GM18867 (cell line): ENCODE measurements around the gene ADIRF.
"Not testable (repeated sequence)": the region's sequence is repeated elsewhere in the genome, so short reads cannot be mapped to it uniquely, and the experiment has no call there.

Experiments used
- ATAC-seq: cut with Tn5 transposase; IDR thresholded peaks from one replicate; pipeline ENCODE4 v1.9.1; 2021; ENCODE audit warnings: mild to moderate bottlenecking, moderate library complexity; ENCODE audit not compliant: unreplicated experiment

ADIRF gene

DNA sequence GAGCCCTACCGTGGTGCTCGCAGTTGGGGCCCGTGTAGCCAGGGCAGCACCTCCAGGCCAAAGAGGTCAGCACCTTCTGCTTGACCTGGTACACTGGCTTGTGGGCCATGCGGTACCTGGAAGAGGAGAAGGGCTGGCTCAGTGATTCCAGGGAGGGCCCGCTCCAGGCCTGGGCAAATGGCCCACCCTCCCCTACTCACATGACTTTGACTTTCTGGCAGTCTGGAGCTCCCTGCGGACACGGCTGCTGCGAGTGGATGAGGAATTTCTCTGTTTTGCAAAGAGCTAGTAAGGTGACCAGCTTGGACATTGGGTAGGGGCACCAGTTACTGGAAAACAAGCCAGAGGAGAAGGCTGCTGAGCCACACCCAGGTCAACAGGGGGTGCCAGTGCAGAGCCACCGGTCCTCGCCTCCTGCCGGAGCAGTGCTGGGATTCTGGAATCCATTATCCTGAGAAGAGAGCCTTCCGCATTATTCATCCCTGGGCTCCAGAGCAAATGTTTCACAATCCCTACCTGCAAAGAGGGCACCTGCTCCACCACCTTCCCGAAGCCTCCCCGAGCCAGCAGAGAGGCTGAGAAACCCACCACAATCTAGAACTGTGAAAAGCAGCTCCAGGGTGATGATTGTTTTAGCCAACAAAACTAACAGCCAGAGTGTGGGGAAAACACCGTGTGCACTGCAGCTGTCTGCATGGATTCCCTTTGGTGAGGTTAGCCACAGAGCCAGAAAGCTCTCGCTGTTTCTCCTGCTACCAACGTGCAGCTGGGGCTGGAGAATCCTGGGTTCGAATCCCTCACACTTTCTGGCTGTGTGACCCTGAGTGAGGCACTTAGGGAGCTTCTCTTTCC is 22.7 kb upstream of the ADIRF start:
- no peak for ATAC-seq

- no peak for ATAC-seq
These were observed 21.8 kb upstream of the ADIRF start for GRCh38 chr10:86946213-86947155.

GRCh38 chr10:86947806-86948205 is 20.5 kb upstream of the ADIRF start:
- not testable (repeated sequence) for ATAC-seq

DNA sequence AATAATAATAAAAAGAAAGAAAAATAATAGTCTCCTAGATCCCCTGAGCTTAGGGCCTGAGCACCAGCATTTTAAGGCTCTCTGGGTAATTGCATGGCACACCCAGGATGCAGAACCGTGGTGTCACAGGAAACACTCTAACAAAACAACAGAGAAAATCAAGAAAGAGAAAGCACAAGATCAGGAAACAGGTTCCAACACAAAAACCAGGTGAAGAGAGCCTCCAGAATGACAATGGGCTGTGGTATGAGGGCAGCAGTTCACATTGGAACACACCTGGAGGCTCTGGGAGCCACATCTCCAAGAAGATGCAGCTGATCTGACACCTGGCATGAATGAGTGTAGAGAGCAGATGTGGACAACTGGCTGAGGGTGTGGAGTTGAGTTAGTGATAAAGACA is 17.9 kb upstream of the ADIRF start:
- no peak for ATAC-seq

- no peak for ATAC-seq
These were observed 17.0 kb upstream of the ADIRF start for GRCh38 chr10:86951184-86951761.

DNA sequence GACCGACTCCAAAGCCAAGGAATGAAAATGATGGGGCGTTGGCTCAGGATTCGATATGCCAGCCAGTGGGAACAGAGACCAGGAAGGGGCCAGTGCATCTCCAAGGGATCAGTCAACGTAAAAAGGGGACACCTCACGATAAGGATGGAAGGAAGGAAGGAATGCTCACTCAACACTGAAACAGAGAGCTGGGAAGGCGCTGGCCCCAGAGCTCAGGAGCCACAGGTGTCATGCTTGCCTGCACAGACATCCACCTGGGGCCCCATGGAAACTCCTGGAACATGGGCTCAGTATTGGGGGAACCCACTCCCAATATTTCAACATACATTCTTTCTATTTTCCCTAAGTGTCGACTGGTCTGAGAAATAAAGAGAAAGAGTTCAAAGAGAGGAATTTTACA is 16.2 kb upstream of the ADIRF start:
- ATAC-seq = no peak

- not testable (repeated sequence) for ATAC-seq
These were observed 15.6 kb upstream of the ADIRF start for GRCh38 chr10:86952697-86953096.

GRCh38 chr10:86953747-86954680 is 14.3 kb upstream of the ADIRF start:
- ATAC-seq = no peak

DNA sequence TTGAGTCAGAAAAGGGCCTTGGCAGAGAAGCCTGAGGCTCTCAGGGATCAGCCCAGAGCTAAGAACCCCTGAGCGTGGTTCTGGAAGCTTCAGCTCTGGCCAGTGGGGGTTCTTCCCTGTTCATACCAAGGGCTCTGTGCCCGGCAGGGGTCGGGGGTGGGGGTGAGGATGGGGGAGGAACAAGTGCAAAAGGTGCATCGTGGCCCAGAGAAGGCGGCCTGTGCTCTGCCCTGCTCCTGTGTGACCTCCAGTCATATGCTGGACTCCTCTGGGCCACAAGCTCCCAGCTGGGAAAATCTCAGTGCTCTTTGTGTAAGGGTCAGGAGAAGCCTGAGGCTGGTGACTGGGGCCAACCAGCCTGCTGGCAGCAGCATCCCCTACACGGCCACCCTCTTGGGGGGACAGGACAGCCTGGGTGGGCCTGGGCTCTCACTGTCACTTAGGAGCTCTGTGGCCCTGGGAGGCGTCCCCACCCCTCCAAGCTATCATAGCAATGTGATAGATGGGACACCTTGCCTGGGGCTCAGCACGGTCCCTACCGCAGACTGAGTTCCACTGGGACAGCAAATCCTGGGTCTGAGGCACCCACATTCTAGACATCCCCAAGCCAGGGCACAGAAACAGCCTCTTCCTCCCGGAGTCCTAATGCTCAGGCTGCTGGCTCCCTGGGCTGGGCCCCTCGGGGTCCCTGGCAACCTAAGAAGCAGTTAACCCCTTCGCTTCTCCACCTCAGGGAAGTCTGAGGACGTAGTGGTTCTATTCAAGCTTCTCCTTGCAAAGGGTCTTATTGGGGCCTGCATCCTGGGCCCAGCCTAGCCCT is 13.4 kb upstream of the ADIRF start:
- no peak for ATAC-seq

GRCh38 chr10:86955501-86956194 is 12.6 kb upstream of the ADIRF start:
- ATAC-seq = no peak

DNA sequence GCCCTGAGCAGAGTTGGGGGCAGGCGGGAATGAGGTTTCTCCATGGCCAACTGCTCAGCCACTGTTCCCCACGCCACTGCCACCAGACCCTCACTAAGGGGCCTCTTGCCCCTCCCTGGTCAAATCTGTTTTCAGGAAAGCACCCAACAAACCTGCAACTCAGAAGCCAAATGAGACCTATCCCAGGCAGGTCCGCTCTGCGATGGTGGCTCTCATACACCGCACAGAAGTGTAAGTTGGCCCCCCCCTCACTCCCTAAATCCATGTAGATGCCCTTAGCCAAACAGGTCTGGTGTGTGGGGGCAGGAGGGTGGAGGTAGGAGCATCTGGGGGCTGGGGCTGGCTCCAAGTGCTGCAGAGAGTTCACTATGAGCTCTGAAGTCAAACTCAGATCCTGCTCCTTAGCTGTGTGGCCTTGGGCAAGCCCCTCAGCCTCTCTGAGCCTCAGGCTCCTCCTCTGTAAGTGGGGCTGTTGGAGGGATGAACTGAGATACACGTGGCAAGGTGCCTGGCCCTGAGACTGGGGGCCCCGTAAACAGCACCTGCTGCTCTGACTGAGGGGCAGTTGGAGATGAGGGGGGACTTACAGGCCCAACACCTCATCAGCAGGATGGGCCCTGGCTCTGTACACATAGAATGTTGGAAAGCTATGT is 12.0 kb upstream of the ADIRF start:
- ATAC-seq = no peak

DNA sequence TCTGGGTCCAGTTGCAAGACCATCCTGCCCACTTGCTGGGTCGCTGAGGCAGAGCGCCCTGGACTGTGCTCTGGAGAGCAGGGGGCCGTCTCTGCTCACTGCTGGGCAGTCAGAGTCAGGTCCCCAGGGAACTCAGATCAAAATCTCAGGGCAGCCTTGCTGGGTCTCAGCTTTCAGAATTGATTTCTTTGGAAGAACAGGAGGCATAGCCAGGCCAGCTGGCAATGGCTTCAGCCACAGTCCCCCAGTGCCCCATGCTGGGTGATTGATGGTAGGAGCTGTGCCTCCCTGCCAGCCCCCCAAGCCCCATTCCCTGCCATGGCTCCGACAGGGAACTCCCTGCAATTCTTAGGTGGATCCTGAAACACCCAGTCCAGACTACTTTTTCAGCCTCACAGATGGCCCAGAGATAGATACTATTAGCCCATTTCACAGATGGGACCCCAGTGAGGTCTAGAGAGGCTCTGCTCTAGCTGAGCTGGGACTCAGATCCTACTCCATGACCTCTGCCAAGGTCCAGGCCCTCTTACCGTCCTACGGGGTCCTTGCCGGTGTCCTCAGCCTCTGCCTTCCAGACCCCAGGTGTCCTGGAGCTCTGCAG is 11.3 kb upstream of the ADIRF start:
- no peak for ATAC-seq

DNA sequence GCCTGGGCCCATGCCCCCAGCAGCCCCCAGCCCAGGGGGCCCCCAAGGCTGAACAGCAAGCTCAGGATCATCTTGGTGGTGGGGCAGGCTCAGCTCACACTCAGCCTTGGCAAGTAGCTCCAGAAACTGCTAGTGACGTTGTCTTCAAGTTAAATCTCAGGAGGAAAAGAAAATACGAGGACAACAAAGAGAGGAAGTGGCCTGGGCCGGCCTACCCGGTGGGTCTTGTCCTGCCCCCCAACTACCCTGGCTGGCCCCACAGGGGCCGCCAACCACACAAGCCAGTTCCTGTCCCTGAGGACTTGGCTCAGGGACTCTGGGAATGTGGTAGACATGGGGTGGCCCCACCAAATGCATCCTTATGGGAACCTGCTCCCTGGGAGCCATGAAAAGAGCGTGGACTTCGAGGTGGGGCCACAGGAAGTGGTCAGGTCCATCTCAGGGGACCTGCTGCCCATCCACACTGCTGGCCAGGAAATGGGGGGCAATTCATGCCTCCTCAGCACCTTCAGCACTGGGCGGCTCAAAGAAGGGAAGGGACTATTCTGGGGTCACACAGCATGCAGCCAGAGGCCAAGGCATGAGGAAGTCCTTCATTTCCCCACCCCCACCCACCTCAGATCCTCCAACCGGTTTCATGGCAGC is 10.7 kb upstream of the ADIRF start, which contains the start of gene MMRN2:
Gene MMRN2 (minus strand): TSS at position 145 of the 645 bp plus-strand sequence. CDS start 74 bp downstream, at position 71.
- no peak for ATAC-seq

- no peak for ATAC-seq
These were observed 10.0 kb upstream of the ADIRF start, which contains the start of gene SNCG for GRCh38 chr10:86958116-86958900. Gene SNCG (plus strand): TSS chr10:86958599. CDS start chr10:86958698, 99 bp downstream.

GRCh38 chr10:86958901-86959736 is 9.2 kb upstream of the ADIRF start:
- no peak for ATAC-seq

DNA sequence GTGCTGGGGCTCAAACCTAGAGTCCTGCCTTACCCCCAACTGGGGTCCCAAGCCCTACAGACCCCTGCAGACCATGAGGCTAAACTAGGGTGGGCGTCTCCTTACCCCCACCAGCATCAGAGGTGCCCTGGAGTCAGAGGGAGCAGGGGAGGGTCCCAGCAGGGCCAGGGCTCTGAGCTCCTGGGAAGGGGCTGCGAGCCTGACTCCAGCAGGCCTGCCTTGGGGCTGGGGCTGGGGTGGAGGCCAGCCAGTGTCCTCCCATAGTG is 8.6 kb upstream of the ADIRF start:
- ATAC-seq = no peak
